Stimulated activated CD4-positive, alpha-beta T cell treated with anti-CD3 and anti-CD28 coated beads, Interleukin-4, amount 100 ng/mL, for 4 hours (primary cell): Measurements from ENCODE around the gene PI4K2A.
"Not testable (repeated sequence)": the region's sequence is repeated elsewhere in the genome, so short reads cannot be mapped to it uniquely, and the experiment has no call there.

Experiments used
- DNase-seq, 2 experiments: peaks; one replicate each; pipeline ENCODE4 v3.0.0-alpha.2; 2020

The PI4K2A gene

GRCh38 chr10:97675222-97675621, 34.8 kb downstream of the PI4K2A start:
- DNase-seq, result no peak

GRCh38 chr10:97676770-97677581, 36.5 kb downstream of the PI4K2A start:
- peak; percentile 37 to 45 for DNase-seq

- DNase-seq, result no peak
Measured at GRCh38 chr10:97679594-97679993, 39.1 kb downstream of the PI4K2A start.

- DNase-seq, result no peak
Measured at GRCh38 chr10:97682042-97682441, 41.6 kb downstream of the PI4K2A start.

GRCh38 chr10:97683556-97684367, 43.3 kb downstream of the PI4K2A start:
- DNase-seq, result no peak

- not testable (repeated sequence) for DNase-seq
Measured at GRCh38 chr10:97684368-97684713, 43.9 kb downstream of the PI4K2A start.

GRCh38 chr10:97684866-97685394, 44.5 kb downstream of the PI4K2A start:
- DNase-seq, result no peak

- no peak for DNase-seq
Measured at GRCh38 chr10:97685395-97685958, 45.0 kb downstream of the PI4K2A start.

- no peak for DNase-seq
Measured at GRCh38 chr10:97686301-97686961, 46.0 kb downstream of the PI4K2A start.

GRCh38 chr10:97686962-97687784, 46.7 kb downstream of the PI4K2A start, which contains the start of gene AVPI1:
AVPI1 (minus strand) TSS chr10:97687241; CDS start chr10:97679905, 7,336 bp downstream.
- peak; percentile 95 to 96 for DNase-seq

- DNase-seq, result no peak
Measured at GRCh38 chr10:97687785-97688781, 47.6 kb downstream of the PI4K2A start.

GRCh38 chr10:97689559-97690020, 49.1 kb downstream of the PI4K2A start:
- DNase-seq, result no peak

GRCh38 chr10:97690133-97690532, 49.7 kb downstream of the PI4K2A start:
- DNase-seq, result no peak

- not testable (repeated sequence) for DNase-seq
Measured at GRCh38 chr10:97698072-97698655, 57.7 kb downstream of the PI4K2A start.

GRCh38 chr10:97701438-97702069, 61.1 kb downstream of the PI4K2A start:
- DNase-seq, result peak; percentile 10 to 23

GRCh38 chr10:97703398-97704067, 63.1 kb downstream of the PI4K2A start:
- DNase-seq, result no peak

GRCh38 chr10:97704341-97704740, 63.9 kb downstream of the PI4K2A start:
- no peak for DNase-seq

GRCh38 chr10:97705006-97705670, 64.7 kb downstream of the PI4K2A start:
- no peak for DNase-seq
